RCC 7860 (cell line): ENCODE results near the gene LINGO3.

Experiments
- DNase-seq: peaks from one replicate; pipeline ENCODE4 v3.0.0-alpha.2; 2015; ENCODE audit warnings: low spot score
- FAIRE-seq: peaks from 2 replicates; lab custom pipeline; 2012; peaks lifted over from hg19 to GRCh38; lab: Jason Lieb, UNC

The LINGO3 gene

DNA sequence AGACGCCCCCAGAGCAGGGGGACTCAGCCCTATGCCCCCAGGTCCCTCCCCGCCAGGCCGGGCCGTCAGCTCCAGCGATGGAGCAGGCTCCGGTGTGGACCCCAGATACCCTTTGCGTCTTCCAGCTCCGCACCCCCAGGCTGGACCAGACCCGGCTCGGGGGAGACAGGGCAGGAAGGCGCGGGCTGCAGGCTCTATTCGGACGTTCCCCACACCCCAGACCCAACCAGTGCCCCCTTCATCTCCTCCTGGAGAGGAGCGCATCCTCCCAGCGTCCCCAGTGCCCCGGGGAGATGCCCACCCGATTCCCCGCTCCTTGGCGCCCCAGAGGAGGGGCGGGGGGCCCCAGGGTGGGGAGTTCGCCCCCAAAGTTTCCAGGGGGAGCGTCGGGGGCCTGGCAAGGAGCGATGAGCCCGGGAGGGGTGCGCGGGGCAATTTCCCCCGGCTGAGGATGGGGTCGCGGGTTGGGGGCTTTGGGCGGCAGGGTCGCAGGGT, 389 bp downstream of the LINGO3 start:
- DNase-seq, result no peak
- FAIRE-seq, result no peak

DNA sequence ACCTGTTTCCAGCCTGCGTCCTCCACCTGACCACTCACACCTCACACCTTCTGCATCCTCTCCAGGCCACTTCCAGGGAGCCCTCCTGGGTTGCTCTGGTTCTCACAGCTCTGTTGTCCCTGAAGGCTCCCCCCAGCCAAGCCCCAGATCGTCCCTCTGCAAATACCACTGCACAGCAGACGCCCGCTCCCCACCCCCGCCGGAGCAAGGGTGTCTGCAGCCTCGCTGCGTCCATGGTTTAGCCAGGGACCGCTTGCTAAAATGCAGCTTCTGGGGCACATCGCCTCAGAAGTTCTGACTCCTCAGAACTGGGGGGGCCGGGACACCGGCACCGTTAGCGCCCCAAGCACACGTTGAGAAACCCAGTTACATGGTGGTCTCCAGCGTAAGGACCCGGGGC, 983 bp downstream of the LINGO3 start:
- FAIRE-seq, result no peak
- DNase-seq, result no peak

DNA sequence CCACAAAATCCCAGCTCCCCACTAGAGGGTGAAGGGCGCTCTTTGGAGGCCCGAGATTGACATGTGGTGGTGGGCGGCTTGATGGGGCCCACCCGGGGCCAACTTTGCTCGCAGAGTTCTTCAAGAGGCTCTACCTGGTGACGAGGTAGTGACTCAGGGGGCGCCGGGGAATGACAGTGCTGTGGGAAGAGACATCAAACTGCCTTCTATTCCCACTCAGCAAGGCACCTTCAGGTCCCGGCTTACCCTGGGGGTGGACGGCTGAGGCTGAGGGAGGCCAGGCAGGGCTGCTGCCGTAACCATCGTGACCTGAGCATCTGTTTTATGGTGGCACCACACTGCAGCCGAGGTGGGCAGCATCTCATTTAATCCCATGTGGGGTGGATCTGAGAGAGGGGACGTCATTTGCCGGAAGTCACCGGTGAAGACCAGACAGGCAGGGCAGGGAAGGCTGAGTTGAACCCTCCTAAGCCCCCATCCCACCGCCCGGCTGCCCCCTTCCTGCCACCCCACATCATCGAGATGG, 1.6 kb downstream of the LINGO3 start:
- DNase-seq (no peak), FAIRE-seq (no peak)

DNA sequence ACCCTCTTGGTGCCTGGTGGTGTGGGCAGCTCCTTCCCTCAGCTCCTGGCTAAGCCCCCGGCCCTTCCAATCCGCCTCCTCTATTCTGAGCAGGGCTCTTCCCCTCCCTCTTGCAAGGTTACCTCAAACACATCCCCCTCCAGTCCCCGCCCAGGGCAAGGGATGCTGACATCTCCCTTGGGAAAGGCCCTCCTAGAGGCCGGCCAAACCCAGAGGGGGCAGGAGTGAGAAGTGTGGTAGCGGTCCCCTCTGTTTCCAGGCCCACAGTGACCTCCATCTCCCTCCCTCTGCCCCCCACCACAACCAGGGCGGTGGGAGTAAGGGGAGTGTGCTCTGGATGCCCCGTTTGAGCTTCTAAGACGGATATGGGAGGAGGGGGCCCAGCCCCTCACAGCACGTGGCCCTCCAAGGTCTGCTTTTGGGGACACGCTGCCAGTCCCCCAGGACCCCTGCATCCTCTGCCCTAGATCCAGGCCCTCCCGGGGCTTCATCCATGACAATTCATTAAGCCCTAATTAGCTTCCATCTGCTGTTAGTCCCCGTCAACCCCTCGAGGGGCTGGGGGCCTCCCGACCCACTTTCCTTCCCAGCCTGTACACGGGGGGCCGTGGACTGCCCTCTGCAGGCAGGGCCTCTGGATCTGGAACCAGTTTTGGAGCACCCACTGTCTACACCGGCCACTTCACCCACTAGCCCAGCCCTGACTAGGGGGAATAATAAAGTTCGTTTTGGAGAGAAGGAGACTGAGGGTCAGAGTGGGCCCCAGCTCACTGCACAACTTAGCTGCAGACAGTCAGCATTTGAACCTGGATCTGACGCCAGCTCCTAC, 2.3 kb downstream of the LINGO3 start:
- no peak for FAIRE-seq
- no peak for DNase-seq

GRCh38 chr19:2303211-2303798, 4.6 kb downstream of the LINGO3 start:
- FAIRE-seq (no peak), DNase-seq (no peak)

GRCh38 chr19:2302319-2303210, 5.4 kb downstream of the LINGO3 start:
- FAIRE-seq, result no peak
- no peak for DNase-seq

DNA sequence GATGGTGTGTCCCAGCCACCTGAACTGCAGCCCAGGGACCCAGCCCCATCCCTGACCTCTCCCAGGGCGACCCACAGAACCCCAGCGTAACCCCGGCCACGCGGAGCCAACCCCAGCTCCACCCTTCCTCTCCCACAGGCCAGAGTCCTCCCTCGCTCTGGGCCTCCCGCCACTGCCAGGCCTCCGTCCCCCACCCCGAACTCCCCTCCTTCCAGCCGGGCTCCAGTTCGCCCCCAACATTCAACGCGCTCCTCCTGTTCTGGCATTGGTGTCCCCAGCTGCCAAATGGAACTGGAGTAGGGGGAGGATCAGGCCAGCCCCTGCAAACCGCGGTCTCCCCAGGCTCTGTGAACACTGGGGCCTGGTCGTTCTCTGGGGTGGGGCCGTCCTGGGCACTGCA, 7.4 kb downstream of the LINGO3 start:
- FAIRE-seq (no peak), DNase-seq (no peak)

- FAIRE-seq (no peak), DNase-seq (no peak)
These were observed 11.8 kb downstream of the LINGO3 start for GRCh38 chr19:2296141-2296540.

DNA sequence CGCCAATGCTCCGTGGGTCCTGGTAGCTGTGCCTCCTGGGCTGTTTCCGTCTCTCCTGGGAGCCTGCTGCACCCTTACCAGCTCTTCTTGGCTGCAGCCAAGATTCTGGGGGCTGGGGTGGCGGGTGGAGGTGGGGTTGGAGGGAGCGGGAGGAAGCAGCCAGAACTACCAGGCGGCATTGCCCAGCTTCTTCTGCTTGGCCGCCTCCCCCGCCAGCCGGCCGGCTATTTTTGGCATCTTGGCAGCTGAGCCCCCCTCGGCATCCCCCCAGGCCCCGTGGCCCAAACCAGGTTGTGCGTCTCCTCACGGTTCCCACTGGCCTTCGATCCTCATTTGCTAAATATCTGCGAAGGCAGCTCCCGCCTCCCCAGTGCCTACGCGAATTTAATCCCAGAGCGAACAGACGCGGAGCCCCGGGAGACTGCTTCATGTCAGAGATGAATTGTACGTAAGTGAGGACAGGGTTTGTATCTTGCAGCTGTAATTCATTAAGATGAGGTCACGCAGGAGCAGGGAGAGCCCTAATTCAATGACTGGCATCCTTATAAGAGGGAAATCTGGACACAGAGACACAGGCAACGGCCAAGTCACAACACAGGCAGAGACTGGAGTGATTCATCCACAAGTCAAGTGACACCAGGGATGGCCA, 13.1 kb downstream of the LINGO3 start:
- DNase-seq (no peak), FAIRE-seq (no peak)

DNA sequence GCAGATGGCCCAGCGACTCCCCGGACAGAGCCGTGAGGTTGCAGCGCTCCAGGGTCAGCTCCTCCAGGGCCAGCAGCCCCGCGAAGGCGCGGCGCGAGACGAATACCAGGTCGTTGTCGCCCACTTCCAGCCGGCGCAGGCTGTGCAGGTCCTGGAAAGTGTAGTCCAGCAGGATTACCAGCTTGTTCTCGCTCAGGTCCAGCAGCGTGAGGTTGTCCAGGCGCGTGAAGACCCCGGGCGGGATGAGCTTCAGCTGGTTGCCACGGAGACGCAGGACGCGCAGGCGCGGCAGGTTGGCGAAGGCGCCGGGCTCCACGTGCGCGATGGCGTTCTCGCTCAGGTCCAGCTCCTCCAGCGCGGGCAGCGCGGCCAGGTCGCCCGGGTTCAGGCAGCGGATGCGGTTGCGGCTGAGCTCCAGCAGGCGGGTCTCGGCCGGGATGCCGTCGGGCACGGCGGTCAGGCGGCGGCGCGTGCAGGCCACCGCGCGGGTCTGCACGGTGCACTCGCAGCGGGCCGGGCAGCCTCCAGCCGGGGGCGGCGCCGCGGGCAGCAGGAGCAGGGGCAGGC, 16.7 kb downstream of the LINGO3 start:
- no peak for FAIRE-seq

GRCh38 chr19:2290441-2291184, 17.3 kb downstream of the LINGO3 start:
- DNase-seq, result no peak
- FAIRE-seq, result no peak

More for the DNA sequence above, 16.7 kb downstream of the LINGO3 start:
- no peak for DNase-seq

- no peak for FAIRE-seq
- DNase-seq, result no peak
These were observed 18.1 kb downstream of the LINGO3 start for GRCh38 chr19:2289714-2290435.

DNA sequence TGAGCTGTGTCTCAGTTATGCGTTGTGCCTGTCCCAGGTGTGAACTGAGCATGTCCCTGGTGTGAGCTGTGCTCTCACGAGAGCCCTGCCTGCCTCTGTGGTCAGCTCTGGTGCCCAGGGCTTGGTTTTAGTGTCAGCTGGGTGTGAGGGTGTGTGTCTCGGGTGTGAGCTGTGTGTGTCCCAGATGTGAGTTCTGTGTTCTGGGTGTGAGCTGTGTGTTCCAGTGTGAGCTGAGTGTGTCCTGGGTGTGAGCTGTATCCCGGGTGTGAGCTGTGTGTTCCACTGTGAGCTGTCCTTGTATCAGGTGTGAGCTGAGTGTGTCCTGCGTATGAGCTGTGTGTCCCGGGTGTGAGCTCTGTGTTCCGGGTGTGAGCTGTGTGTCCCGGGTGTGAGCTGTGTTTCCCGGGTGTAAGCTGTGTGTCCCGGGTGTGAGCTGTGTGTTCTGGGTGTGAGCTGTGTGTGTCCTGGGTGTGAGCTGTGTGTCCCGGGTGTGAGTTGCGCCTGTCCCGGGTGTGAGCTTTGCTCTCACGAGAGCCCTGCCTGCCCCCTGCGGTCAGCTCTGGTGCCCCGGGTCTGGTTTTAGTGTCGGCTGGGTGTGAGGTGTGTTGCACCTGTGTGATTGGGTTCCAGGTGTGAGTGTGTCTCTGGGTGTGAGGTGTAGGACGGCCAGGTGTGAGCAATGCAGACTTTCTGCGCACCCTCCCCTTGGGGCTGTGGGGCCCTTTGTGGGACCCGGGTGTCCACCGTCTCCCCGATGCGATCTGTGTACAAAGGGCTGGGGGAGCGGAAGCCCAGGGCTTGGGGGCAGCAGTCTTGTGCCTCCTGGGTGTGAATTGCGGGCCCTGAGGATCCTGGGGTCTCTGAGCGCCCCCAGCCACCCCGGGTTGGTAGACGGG, 18.9 kb downstream of the LINGO3 start:
- DNase-seq, result no peak
- no peak for FAIRE-seq

GRCh38 chr19:2288338-2288817, 19.6 kb downstream of the LINGO3 start:
- no peak for DNase-seq
- no peak for FAIRE-seq

DNA sequence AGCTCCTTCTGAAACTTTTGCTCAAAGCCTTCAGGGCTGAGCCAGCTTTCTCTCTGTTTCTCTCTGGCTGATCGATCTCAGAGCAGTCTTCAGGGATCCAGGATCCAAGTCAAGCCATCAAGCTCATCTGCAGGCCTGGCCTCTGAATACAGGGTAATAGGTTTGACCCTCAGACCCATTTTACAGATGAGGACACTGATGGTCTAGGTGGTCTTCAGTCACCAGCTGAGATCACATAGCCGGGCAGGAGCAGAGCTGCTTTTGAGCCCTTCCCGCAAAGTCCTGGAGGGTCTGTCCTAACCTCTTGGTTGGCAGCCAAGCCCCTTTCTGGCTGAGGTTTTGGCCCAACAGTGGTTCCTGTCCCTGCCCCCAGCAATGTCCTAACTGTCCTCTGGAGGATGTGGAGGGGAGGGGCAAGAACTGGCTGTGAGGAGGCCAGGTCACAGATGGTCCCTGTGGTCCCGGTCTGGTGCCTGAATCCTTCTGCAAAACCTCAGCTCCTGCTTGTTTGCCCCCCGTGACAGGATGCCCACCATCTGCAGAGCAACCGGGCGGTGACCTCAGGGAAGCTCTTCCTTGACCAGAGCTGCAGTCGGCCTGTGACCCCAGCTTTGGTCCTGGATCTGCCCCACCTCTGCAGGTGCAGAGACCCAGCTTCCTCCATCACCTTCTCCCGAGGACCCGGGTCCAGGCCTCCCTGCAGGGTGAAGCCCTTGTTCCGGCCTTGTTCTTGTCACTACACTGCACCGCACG, 20.2 kb downstream of the LINGO3 start:
- FAIRE-seq (no peak), DNase-seq (no peak)

GRCh38 chr19:2286402-2287140, 21.4 kb downstream of the LINGO3 start:
- no peak for DNase-seq
- FAIRE-seq, result no peak
